GM12878 (cell line): ENCODE data around the gene CDK17. TPM values are rescaled to one million over a fixed set of nuclear protein-coding genes. Genes with fewer than 3 reads are reported as not detected.

ENCODE experiments used
- ATF2 ChIP-seq: IDR thresholded peaks from 2 replicates; pipeline ENCODE4 v1.6.1; 2012; ENCODE audit warnings: low read length, inconsistent platforms
- CTCF ChIP-seq, 3 experiments: IDR thresholded peaks in 2 of 3; conservative IDR thresholded peaks in 1 of 3; 2 replicates each; pipeline ENCODE4 v1.5.1; 2011; ENCODE audit warnings: low read depth in 3 of 3, low read length in 3 of 3, mild to moderate bottlenecking in 3 of 3, control low read depth in 2 of 3, moderate library complexity in 2 of 3, inconsistent platforms in 1 of 3, mixed read lengths in 1 of 3; ENCODE audit not compliant: control insufficient read depth in 2 of 3, insufficient read depth in 1 of 3; ENCODE audit errors: extremely low read depth in 1 of 3
- E2F8 ChIP-seq: fragments of 450-650 bp; IDR thresholded peaks from 2 replicates; pipeline ENCODE4 v1.6.1; 2018; ENCODE audit warnings: mild to moderate bottlenecking, low read depth, moderate library complexity; ENCODE audit not compliant: partially characterized antibody
- ELK1 ChIP-seq: IDR thresholded peaks from 2 replicates; pipeline ENCODE4 v1.6.1; 2012; ENCODE audit warnings: low read depth, low read length, improper control_type of control experiment
- ESRRA ChIP-seq: IDR thresholded peaks from 2 replicates; pipeline ENCODE4 v1.6.1; 2012; ENCODE audit warnings: mild to moderate bottlenecking, low read length, improper control_type of control experiment
- MAX ChIP-seq: IDR thresholded peaks from 2 replicates; pipeline ENCODE4 v1.6.1; 2012; ENCODE audit warnings: low read depth, low read length, improper control_type of control experiment
- NRF1 ChIP-seq: conservative IDR thresholded peaks from 2 replicates; pipeline ENCODE4 v1.6.1; 2011; ENCODE audit warnings: mild to moderate bottlenecking, low read depth, low read length, improper control_type of control experiment
- RBBP5 ChIP-seq: fragments of 200-600 bp; sonication (generic); conservative IDR thresholded peaks from 2 replicates; pipeline ENCODE4 v1.6.1; 2016
- RFX5 ChIP-seq: IDR thresholded peaks from 2 replicates; pipeline ENCODE4 v1.6.1; 2011; ENCODE audit warnings: low read depth, low read length, improper control_type of control experiment
- RUNX3 ChIP-seq: IDR thresholded peaks from 2 replicates; pipeline ENCODE4 v1.6.1; 2012; ENCODE audit warnings: low read length, inconsistent platforms
- SIX5 ChIP-seq: IDR thresholded peaks from 2 replicates; pipeline ENCODE4 v1.6.1; 2011; ENCODE audit warnings: mild to moderate bottlenecking, low read depth, low read length, moderate library complexity; ENCODE audit not compliant: severe bottlenecking
- TBL1XR1 ChIP-seq: IDR thresholded peaks from 2 replicates; pipeline ENCODE4 v1.6.1; 2012; ENCODE audit warnings: low read depth, low read length, improper control_type of control experiment
- ZBTB4 ChIP-seq: fragments of 450-650 bp; formaldehyde crosslinking; IDR thresholded peaks from 2 replicates; pipeline ENCODE4 v1.4.0; 2022; ENCODE audit warnings: mild to moderate bottlenecking, moderate library complexity
- ZNF687 ChIP-seq: fragments of 450-650 bp; IDR thresholded peaks from 2 replicates; pipeline ENCODE4 v1.6.1; 2017; ENCODE audit warnings: mild to moderate bottlenecking, moderate library complexity
- polyA plus RNA-seq, 11 experiments: library from polyadenylated mRNA; depleted of rRNA in 4 of 11; unstranded in 6 of 11; stranded (reverse) in 5 of 11; fragments of >200 nt; fragmentation: Nextera tagmentation in 4 of 11; fragmentation: Illumina TruSeq in 1 of 11; extraction: Ambion mirVana in 4 of 11; extraction: Trizol in 1 of 11; gene quantifications; 1 replicate in 1 of 11; 2 replicates in 10 of 11; pipeline versions ENCODE4 v1.2.1 to v1.2.3, GENCODE V29; 2011 to 2016; ENCODE audit warnings: inconsistent platforms in 2 of 11, missing spikeins in 2 of 11, low read depth in 1 of 11
- total RNA-seq, 4 experiments: library from RNA; depleted of rRNA in 3 of 4; stranded (reverse); fragments of >200 nt in 3 of 4; fragmentation: Illumina TruSeq in 1 of 4; extraction: Trizol in 1 of 4; gene quantifications; 2 replicates each; pipeline versions ENCODE4 v1.2.1 to v1.2.3, GENCODE V29; 2013 to 2021

The CDK17 gene
- total and polyA plus RNA-seq, 10 of the 15 experiments (the other 5 are each of a cell fraction or from before 2014, with no cell fraction given) = 5.6 to 45.6 (median 18.3) TPM

- no peak for TF ChIP-seq ELK1
- TF ChIP-seq ATF2 = peak; percentile 75
- TF ChIP-seq TBL1XR1 = no peak
- no peak for TF ChIP-seq SIX5
- peak; percentile 100 for TF ChIP-seq RUNX3
- TF ChIP-seq MAX = no peak
- TF ChIP-seq E2F8 = no peak
- TF ChIP-seq ESRRA = no peak
- no peak for TF ChIP-seq ZNF687
- no peak for TF ChIP-seq CTCF (IDR thresholded peaks at IDR 0.05 in 2 of 3, conservative IDR thresholded peaks at IDR 0.05 in 1 of 3; ENCODE audit: control insufficient read depth in 2 of 3, extremely low read depth in 1 of 3, insufficient read depth in 1 of 3, low read depth in 3 of 3, low read length in 3 of 3)
- TF ChIP-seq RBBP5 = no peak
- no peak for TF ChIP-seq NRF1
- no peak for TF ChIP-seq ZBTB4
- TF ChIP-seq RFX5 = no peak
These were observed 56.8 kb downstream of the CDK17 start (continued) for GRCh38 chr12:96343347-96343954.
